GM21529 (cell line): ENCODE measurements around the gene SMARCD3.

Source experiments
- ATAC-seq: cut with Tn5 transposase; IDR thresholded peaks from one replicate; pipeline ENCODE4 v1.9.1; 2021; ENCODE audit not compliant: unreplicated experiment

SMARCD3 gene

DNA sequence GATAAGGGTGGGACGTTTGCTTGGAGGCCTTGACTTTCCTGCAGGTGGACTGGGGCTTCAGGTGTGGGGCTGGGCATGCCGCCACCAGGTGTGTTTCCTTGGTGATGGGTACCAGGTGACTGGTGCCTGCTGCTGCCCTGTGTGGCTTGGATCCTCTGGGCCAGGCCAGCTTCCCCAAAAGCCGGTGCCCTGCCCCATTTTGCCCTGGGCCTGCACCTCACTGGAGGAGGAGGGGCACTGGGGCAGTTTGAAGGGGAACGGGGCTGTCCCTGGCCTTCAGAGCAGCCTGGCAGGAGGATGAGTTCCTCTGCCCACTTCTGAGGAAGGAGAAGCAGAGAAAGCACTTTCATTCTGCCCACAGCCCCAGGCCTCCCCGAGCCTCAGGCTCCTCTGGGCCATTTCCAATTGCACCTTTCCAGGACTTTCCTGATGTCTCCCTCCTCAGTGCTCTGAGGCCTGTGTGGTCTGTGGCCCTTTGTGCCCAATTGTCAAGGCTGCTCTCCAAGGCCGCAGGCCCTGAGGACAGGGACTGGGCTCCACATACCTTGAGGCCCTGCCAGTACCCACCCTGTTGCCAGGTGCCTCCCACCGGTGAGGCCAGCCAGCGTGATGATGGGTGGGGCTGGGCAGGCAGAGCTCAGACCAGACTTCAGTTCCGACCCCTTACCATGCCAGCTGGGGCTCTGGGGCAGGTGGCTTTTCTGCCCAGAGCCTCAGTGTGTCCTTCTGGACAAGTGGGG lies 25.3 kb upstream of the SMARCD3 start:
- ATAC-seq: no peak

DNA sequence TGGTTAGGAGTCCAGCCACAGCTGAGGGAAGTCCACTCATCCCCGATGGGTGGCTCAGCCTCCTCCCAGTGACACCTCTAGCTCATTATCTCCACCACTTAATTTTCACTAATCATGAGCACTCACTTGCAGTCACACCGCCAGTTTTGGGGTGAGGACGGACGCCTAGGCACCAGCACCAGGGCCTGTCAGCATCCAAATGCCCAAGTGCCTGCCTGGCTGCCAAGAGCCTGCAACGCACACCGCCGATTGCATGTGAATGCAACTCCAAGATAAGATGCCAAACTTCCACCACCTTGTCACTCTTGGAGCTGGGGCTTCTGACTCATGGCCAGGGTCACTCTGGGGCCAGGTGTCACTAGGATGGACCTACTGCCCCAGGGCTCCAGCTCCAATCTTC lies 24.4 kb upstream of the SMARCD3 start:
- ATAC-seq: no peak

DNA sequence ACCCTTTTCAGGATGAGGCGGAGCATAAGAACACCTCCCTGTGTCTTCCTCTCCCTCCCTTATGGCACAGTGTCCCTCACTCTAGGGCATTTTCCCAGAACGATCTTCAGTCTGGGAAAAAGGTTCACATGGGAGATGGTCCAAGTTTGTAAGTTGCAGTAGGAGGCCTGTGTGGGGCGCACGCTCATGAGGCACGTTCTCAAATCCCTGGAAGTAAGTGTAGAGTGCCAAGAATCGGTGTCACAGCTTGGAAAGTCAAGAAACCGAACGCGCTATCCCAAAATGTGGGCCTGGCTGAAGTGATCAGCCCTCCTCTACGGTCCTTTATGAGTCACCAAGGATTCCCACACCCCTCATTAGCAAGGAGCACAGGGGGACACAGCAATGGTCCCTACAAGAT lies 23.9 kb upstream of the SMARCD3 start:
- ATAC-seq: no peak

DNA sequence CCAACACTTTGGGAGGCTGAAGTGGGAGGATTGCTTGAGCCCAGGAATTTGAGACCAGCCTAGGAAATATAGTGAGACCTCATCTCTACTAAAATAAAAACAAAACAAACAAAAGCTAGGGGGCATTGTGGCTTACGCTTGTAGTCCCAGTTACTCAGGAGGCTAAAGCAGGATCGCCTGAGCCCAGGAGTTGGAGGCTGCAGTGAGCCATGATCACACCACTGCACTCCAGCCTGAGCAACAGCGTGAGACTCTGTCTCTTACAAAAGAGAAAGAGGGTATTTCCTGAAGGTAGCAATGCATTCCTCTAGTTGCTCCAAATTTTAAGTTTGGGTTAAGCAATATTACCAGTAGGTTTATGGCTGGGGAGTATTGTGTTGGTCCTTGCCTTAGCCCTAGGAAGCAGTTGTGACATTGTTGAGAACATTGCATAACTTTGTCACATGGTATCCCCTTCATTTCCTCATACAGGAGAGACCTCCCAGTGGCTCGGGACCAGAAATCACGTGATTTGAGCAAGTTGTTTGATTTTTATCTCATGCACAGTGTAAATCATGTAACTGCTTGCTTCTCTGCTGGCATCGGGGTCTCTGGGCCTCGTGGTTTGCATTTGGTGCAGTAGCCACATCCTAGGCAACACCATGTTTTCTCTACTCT lies 23.3 kb upstream of the SMARCD3 start:
- no peak for ATAC-seq

DNA sequence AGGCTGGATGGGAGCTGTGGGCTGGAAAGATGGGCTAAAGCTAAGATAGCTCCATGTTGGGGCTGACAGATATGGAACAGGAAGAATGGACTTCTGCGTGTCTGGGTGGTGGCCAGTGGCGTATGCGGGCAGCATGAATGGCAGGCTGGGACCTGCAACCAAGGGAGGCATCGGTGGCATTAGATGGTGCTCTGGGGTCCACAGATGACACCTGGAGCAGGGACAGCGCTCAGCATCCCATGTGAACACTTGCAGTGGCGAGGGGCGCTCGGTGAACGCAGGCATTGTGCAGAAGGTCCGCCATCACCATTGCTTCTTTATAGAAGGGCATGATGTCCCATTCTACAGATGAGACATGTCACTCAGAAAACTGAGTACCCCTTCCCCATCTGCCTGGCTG lies 21.0 kb upstream of the SMARCD3 start:
- no peak for ATAC-seq

DNA sequence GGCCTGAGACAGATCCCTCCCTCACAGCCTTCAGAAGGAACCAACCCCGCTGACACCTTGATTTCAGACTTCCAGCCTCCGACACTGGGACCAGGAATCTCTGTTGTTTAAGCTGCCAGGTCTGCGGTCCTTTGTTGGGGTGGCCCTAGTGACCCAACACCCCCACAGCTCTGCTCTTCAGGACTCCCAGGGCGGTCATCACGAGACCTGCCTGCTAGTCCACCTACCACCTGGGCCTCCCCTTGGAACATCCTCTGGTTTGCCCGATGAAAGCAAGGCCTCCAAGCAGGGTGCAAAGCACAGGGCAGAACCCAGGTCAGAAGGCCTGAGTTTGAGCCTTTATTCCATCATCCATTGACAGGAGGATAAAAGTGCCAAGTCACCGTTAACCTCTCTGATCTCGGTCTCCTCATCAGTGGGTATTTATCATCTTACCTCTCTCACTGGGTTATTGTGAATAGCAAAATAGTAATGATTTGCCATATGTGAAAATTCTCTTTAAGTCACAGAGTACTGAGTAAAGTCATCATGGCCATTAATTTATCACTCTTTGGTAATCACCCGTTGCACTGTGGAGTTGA lies 16.9 kb upstream of the SMARCD3 start:
- no peak for ATAC-seq

DNA sequence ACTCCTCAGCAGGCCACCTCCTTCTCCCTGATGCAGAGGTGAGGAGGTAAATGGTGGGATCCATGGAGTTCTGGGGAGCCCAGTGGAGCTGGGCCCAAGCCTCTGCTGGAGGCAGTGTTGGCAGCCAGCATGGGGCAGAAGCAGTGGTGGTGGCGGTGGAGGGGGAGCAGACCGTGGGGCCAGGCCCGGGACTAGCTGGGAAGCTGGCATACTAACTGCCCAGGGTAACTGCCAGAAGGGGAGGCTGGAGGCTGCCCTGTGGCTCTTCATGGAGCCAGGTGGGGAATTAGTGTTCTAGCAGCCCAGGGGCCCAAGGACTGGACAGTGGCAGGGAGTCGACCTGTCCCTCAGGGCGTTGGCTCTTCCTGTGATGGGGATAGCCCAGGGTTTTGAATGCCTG lies 16.1 kb upstream of the SMARCD3 start:
- ATAC-seq: no peak

DNA sequence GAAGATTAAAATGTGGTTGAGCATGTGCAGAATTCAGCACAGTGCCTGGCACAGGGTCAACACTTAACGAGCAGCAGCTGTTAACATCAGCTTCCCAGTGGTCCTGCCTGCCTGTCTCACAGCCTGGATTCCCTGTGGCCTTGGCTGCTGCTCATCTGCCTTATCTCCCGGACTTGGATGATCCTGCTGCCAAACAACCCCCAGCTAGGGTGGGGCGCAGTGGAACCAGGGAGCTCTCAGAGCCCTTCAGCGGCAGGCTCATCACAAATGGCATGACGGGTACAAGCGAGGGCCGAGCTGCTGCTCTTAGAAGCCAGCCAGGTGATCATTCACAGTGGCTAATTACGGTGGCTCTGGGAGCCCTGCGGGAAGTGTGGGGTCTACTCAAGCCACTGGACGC lies 13.0 kb upstream of the SMARCD3 start:
- ATAC-seq: no peak

DNA sequence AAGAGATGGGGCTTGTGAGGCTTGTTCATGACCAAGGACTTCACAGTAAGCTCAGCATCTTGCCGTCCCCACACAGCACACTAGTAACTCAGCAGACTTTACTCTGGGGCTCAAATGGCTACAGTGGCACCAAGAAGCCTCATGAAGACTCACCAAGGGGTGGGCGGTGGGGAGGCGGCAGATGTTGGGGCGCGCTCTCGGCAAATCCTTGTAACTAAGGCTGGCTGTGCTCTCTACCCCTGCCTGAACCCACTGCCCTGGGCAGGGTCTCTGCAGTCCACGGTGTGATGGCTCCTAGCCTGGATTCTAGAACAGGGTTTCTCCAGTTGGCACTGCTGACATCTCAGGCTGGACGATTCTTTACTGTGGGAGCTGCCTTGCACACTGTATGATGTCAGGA lies 12.4 kb upstream of the SMARCD3 start:
- no peak for ATAC-seq

DNA sequence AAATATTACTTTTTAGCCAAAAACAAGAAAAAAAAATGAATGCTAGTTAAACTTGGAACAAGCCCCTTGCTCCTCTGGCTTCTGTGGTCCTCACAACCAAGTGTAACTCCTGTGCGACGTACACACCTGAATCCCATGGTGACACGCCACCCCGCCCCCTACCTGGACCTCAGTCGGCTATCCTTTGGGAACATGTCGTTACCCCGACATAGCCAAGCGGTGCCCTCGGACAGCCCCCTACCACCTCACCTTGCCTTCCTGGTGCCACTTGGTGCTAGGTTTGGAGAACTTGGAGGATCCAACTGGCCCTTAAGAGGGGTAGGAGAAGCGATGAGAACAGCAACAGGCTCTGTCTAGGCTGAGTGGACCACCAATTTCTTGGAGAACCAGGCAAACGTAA lies 12.0 kb upstream of the SMARCD3 start:
- no peak for ATAC-seq

DNA sequence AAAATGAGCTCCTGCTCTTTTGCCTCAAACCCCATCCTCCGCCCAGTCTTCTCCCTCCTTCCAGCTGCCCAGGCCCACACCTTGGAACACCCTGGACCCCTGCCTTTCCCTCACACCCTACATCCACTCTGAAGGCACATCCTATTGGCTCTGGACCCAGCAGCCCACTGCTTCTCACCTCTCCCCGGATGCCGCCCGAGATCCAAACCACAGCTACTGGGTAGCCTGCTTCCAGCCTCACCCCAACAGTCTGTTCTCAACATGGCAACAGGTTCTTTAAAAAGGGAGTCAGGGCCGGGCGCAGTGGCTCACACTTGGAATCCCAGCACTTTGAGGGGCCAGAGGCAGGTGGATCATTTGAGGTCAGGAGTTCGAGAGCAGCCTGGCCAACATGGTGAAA lies 9.5 kb upstream of the SMARCD3 start:
- ATAC-seq: no peak

DNA sequence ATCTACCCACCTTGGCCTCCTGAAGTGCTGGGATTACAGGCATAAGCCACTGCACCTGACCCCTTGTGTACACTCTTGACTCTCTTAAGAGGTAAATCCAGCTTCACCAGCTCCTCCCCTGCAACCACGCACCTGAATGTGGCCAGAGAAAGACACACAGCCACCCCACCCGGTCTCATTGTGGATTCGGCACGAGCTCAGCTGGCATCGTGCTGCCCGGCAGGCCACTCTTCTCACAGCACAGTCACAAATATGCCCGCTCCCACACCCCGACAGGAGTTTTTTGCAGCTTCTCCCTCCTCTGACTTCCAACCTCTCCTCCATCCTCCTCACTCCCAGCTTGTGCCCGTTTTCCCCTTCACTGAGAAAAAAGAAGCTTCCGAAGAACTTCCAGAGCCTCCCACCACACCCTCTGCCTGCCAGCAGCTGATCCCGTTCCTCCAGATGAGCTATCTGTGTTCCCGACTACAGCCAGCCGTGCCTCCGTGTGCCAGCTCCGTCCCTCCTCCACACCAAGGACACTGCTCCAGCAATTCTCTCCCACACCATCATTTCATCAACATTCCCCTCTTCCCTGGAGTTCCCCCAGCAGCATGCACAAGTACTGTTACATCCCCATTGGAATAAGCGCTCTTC lies 8.0 kb upstream of the SMARCD3 start:
- ATAC-seq: no peak

DNA sequence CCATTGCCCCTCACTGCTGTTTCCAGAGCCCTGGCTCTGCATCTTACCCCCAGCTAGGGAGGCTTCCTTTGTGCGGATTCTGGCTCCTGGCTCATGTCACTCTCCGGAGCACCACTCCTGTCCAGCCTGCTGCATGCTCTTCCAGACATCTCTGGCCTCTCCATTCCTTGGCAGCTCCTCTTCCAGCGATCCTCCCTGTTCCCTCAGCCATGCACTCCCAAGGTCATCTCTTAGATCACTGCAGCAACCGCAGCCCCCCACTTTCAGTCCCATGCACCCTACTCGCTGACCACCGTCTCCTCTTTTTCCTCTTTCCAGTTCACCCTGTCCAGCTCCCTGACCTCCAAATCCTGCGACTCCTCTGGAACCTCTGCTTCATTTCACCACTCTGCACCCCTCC lies 6.9 kb upstream of the SMARCD3 start:
- no peak for ATAC-seq

DNA sequence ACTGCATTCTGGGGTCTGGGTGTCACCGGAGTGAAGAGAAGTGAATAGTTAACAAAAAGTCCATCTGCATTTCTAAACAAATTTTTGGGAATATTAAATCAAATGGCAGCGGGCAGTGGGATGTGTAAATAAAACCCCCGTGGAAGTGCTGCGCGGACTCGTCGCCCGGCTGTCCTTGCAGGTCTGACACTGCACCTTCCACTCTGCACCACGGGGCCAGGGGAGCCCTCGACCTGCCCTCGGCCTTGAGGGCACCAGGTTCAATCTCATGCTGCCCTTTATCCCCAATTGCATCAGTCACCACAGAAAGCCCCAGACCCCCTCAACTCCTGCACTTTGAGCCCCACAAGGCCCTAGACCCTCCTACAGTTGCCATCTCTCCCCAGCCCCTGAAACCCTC lies 6.4 kb upstream of the SMARCD3 start:
- ATAC-seq: no peak

DNA sequence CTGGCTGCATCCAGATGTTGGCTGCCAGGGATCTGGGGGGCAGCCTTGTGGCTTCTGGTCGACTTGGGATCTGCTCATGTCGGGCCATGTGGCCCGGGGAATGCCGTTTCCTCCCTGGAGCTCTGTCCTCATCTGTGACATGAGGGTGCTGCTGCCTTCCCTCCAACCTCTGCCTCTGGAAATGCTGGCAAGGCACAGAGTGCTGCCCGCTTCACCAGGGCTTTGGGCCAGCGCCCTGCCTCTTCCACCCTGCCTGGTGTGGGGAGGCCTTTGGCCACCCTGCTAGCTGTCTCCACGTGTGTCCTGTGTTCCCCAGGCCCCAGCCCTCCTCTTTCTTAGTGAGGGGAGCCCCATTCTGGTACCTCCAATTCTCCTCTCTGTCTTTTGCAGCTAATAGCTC lies 5.8 kb upstream of the SMARCD3 start:
- no peak for ATAC-seq

DNA sequence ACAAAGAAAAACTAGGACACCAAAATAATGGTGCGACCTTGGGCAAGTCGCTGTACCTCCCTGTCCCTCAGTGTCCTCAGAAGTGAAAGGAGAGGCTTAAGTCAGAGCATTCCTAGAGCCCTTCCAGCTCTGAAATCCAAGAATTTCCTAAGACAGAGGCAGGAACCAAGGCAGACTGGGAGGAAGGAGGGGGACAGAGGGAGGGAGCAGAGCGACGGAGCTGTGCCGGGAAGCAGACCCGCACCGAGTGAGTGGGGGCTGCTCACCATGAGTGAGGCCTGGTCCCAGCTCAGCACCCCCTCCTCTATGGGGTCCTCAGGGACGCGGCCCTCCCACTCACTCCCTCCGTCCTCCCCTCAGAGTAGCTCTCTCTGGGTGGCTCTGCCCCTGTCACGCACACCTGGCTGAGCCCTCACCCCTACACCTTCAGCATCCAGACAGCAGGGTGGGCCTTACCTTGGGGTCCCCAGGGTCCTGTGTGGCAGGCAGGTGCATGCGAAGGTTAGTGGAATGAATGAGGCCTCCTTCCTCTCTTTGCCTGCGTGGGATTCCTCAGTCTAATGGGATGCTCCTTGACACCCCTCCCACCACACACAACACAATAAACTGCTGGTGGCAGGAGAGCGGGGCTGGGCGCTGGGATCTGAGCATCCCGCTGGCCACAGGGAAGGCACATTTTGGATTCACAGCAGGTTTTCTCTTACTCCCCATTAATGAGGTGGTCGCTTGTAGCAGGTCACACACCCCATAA lies 4.6 kb upstream of the SMARCD3 start:
- ATAC-seq: no peak

DNA sequence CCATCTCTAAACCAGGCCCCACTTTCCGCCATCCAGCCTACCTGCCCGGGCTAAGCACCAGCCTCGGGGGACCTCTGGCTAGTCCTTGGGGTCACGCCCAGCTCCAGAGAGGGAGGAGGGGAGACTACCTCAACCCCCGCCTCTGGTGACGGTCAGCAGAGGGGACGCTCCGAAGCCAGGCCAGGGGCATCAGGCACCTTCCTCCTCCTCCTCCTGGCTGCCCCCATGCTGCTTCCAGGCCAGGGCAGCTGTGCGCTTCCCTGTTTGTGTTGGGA lies 4.0 kb upstream of the SMARCD3 start:
- ATAC-seq: no peak

DNA sequence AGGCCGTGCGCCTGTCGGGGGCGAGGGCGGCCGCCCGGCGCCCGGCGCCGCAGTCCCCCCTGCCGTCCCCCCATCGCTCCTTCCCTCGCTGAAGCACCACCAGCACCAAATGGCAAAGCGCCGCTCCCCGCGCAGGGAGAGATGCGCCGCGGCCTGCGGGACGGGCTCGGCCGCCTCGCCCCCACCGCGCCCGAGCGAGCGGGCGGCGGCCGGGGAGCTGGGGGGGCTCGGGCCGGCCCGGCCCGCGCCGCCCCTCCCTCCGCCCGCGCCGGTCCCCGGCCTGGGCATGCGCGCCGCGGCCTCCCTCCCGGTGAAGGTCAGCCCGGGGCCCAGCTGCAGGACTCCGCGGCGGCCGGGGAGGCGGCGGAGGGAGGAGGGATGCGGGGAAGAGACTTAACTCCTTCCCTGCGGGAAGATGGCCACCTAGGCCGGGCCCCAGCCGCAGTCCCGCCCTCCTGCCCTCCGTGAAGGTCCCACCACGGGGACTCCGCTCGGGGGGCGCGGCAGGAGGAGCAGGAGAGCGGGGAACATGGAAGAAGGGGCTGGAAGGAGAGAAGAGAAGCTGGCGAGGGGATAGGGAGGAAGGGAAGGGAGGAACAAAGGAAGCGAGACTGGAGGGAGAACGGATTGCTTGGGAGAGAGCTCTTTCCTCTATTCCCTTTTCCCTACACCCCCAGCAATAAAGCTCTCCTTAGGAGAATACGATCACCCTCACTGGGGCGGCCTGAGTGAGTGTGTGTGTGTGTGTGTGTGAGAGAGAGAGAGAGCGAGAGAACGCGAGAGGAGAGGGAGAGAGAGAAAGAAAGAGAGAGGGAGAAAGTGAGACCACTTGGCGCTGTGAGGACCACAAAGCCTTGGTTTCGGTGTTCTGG lies 3.4 kb upstream of the SMARCD3 start:
- no peak for ATAC-seq

DNA sequence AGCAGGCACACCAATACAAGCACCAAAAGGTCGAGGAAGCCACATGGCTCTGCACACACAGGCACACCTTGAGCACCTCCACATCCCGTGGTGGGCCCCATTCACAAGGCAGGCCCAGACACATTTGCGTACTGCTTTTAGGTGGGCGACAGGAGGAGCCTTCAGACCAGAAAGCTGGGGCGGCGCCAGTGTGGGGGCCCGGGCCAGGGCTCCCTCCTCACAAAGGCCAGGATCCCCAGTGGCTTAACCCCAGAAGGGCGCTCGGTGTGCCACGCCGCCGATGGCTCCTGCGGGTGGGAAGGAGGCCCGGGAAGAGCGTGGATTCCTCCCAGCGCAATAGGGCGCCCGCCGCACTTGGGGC lies 2.8 kb upstream of the SMARCD3 start:
- no peak for ATAC-seq

DNA sequence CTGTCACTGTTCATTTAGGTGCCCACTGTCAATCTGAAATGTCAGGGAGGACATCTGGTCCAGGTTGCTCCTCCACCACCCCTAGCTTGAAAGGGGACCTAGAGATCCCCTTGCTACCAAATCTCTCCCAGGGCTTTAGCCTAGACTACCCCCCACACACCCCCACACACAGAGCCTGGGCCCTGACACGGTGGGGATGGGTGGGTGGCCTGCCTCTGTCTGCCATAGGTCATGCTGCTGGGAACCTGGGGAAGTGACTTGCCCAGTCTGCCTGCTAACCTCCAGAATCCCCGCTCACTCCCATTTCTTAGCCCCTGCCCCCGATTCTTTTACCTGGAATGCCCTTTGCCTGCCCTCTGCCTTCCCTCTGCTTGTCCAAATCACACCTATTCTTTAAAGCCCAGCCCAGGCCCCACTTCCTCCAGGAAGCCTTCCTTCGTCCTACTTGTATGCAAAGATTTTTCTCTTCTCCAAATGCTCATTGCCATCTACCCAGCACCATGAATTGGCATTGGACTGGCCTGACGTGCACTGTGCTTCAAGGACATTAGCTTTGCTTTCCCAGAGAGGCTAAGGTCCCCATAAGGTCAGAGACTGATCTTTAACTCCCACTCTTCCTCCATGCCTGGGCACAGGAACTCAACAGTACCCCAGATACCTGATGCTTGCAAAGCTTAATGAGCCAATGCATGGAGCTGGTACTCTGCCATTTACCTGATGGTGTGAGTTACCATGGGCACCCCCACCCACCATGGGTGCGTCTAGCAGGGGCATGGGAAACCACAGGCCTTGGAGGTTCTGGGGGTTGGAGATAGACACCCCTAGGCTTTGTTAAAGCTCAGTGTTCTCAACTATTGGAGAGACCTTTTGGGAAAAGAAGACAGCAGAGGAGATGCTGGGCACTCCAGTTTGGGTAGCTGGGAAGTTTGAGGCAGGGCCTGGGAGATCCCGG lies 2.0 kb upstream of the SMARCD3 start:
- ATAC-seq: no peak
